ENCODE results near the gene TRMT10A. TPM values are rescaled to one million over a fixed set of nuclear protein-coding genes. Genes with fewer than 3 reads are reported as not detected.

TRMT10A gene
- total RNA-seq, 4 donors from 2014 or later = 6.0 to 8.1 (median 6.8) TPM; not detected in 1

- no peaks in the 10 kb centered on the region for H3K36me3 ChIP-seq
- no peaks in the 10 kb centered on the region for H3K27me3 ChIP-seq
- intact Hi-C loops (cut with DNase I; ENCODE audit: low total_unique reads) (no loop called here), in situ Hi-C loops (cut with MboI; ENCODE audit: low pct_ligation_motif_present in 1 of 4, low pct_unique_long_range_greater_than_20kb in 1 of 4, low sequenced_read_pairs in 3 of 4) (no loop called here)
- 77 to 84% methylated on average over 4 of the region's 4 CpGs for WGBS, 2 donors (ENCODE audit: low coverage in 1 of 2)
- TF ChIP-seq EP300 (IDR thresholded peaks at IDR 0.05; ENCODE audit: low read depth) = no peak
- no peak for TF ChIP-seq POLR2A (IDR thresholded peaks at IDR 0.05)
- H3K4me1 ChIP-seq = no peaks in the 10 kb centered on the region
- H3K4me3 ChIP-seq = no peak overlapping the region
- H3K27ac ChIP-seq = no peak overlapping the region
- DNase-seq = no peak
- H3K9me3 ChIP-seq = no peaks in the 10 kb centered on the region
Observed at GRCh38 chr4:99593781-99594641, 30.2 kb upstream of the TRMT10A start.

DNA sequence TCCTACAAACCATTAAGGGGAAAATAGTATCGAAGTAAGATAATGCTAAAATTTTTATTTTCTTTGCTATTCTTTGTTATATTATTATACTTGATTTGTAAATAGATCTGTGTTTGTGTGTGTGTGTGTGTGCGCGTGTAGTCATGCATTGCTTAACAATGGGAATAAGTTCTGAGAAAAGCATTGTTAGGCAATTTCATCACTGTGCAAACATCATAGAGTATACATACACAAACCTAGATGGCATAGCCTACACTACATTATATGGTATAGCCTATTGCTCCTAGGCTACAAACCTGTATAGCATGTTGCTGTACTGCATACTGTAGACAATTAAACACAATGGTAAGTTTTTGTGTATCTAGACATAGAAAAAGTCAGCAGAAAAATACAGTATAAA lies 27.9 kb upstream of the TRMT10A start:
- DNase-seq = peak; percentile 12
- Histone ChIP-seq H3K4me1 (peaks cover 0 to 12% (median 4%) of the 10 kb centered on the region in 4 donors), H3K27ac (no peak overlapping the region), H3K9me3 (no peaks in the 10 kb centered on the region), H3K4me3 (no peak overlapping the region), H3K36me3 (no peaks in the 10 kb centered on the region), H3K27me3 (no peaks in the 10 kb centered on the region)
- in situ Hi-C loops (cut with MboI; ENCODE audit: low pct_ligation_motif_present in 1 of 4, low pct_unique_long_range_greater_than_20kb in 1 of 4, low sequenced_read_pairs in 3 of 4) (no loop called here), intact Hi-C loops (cut with DNase I; ENCODE audit: low total_unique reads) (no loop called here)
- WGBS, 2 donors (ENCODE audit: low coverage in 1 of 2) = 53 to 68% methylated on average over 3 of the region's 3 CpGs
- no peak for TF ChIP-seq CTCF (IDR thresholded peaks at IDR 0.05)
- no peak for TF ChIP-seq EP300 (IDR thresholded peaks at IDR 0.05; ENCODE audit: low read depth)
- TF ChIP-seq POLR2AphosphoS5 (IDR thresholded peaks at IDR 0.05) = no peak
- no peak for TF ChIP-seq POLR2A (IDR thresholded peaks at IDR 0.05)

GRCh38 chr4:99587803-99588202 lies 24.0 kb upstream of the TRMT10A start:
- Histone ChIP-seq H3K27ac (no peak overlapping the region), H3K4me3 (no peak overlapping the region), H3K27me3 (no peaks in the 10 kb centered on the region), H3K4me1 (peaks cover 0 to 26% (median 17%) of the 10 kb centered on the region in 4 donors), H3K36me3 (no peaks in the 10 kb centered on the region), H3K9me3 (no peaks in the 10 kb centered on the region)
- TF ChIP-seq POLR2A (IDR thresholded peaks at IDR 0.05) (no peak), CTCF (IDR thresholded peaks at IDR 0.05) (no peak), EP300 (IDR thresholded peaks at IDR 0.05; ENCODE audit: low read depth) (no peak), POLR2AphosphoS5 (IDR thresholded peaks at IDR 0.05) (no peak)
- DNase-seq = no peak
- intact Hi-C loops (cut with DNase I; ENCODE audit: low total_unique reads) = no loop called here
- WGBS, 2 donors (ENCODE audit: low coverage in 1 of 2) = 47% methylated on average over 1 of the region's 1 CpG
- in situ Hi-C loops (cut with MboI; ENCODE audit: low pct_ligation_motif_present in 1 of 4, low pct_unique_long_range_greater_than_20kb in 1 of 4, low sequenced_read_pairs in 3 of 4) = no loop called here

DNA sequence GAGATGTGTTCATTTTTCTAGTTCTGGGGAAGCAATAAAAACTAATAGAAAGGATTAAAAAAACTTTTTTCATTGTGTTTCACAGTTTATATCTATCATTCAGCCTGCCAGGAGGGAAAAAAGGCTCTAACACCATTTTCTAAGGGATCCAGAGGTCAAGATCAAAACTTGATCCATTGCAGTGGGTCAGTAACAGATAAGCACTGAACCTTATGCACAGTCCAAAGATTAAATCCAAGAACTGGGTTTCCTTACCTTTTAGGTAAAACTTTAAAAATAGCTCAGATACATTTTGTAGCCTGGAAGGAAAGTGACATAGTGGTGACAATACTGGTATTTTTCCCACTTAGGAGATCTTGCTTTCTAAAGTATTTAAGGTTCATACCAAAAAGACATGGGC lies 23.5 kb upstream of the TRMT10A start:
- in situ Hi-C loops (cut with MboI; ENCODE audit: low pct_ligation_motif_present in 1 of 4, low pct_unique_long_range_greater_than_20kb in 1 of 4, low sequenced_read_pairs in 3 of 4) = no loop called here
- no peak for DNase-seq
- Histone ChIP-seq H3K27me3 (no peaks in the 10 kb centered on the region), H3K36me3 (no peaks in the 10 kb centered on the region), H3K27ac (no peak overlapping the region), H3K4me1 (peaks cover 0 to 26% (median 17%) of the 10 kb centered on the region in 4 donors), H3K9me3 (no peaks in the 10 kb centered on the region), H3K4me3 (no peak overlapping the region)
- intact Hi-C loops (cut with DNase I; ENCODE audit: low total_unique reads) = no loop called here
- TF ChIP-seq POLR2A (IDR thresholded peaks at IDR 0.05) = no peak
- no peak for TF ChIP-seq CTCF (IDR thresholded peaks at IDR 0.05)
- TF ChIP-seq POLR2AphosphoS5 (IDR thresholded peaks at IDR 0.05) = no peak
- no peak for TF ChIP-seq EP300 (IDR thresholded peaks at IDR 0.05; ENCODE audit: low read depth)

Measured in transverse colon (tissue), 4 donors.